Cerebellar nuclear complex (tissue), 1 donor: ENCODE results near the gene H1-8.

ENCODE experiments used
- DNase-seq, 2 experiments: peaks; one replicate each; lab custom pipeline; 2025; lab: John Stamatoyannopoulos, UW

Gene H1-8

GRCh38 chr3:129593595-129594339, 50.8 kb downstream of the H1-8 start:
- no peak for DNase-seq

GRCh38 chr3:129594409-129594808, 51.4 kb downstream of the H1-8 start:
- DNase-seq: no peak

GRCh38 chr3:129594907-129595390, 52.0 kb downstream of the H1-8 start:
- no peak for DNase-seq

- no peak for DNase-seq
Measured at GRCh38 chr3:129595544-129596193, 52.7 kb downstream of the H1-8 start.

GRCh38 chr3:129596194-129597086, 53.5 kb downstream of the H1-8 start:
- DNase-seq: no peak

- DNase-seq: no peak
Measured at GRCh38 chr3:129597087-129597999, 54.4 kb downstream of the H1-8 start.

- no peak for DNase-seq
Measured at GRCh38 chr3:129598000-129598381, 55.0 kb downstream of the H1-8 start.

- no peak for DNase-seq
Measured at GRCh38 chr3:129598484-129598883, 55.5 kb downstream of the H1-8 start.

GRCh38 chr3:129599073-129599472, 56.1 kb downstream of the H1-8 start:
- DNase-seq: no peak

GRCh38 chr3:129599607-129600006, 56.6 kb downstream of the H1-8 start:
- no peak for DNase-seq

GRCh38 chr3:129600348-129600747, 57.4 kb downstream of the H1-8 start:
- DNase-seq: no peak
